ENCODE measurements around the gene ATOH1. TPM values are rescaled to one million over a fixed set of nuclear protein-coding genes. Genes with fewer than 3 reads are reported as not detected.

The ATOH1 gene
- total RNA-seq, 1 donor, result not detected

DNA sequence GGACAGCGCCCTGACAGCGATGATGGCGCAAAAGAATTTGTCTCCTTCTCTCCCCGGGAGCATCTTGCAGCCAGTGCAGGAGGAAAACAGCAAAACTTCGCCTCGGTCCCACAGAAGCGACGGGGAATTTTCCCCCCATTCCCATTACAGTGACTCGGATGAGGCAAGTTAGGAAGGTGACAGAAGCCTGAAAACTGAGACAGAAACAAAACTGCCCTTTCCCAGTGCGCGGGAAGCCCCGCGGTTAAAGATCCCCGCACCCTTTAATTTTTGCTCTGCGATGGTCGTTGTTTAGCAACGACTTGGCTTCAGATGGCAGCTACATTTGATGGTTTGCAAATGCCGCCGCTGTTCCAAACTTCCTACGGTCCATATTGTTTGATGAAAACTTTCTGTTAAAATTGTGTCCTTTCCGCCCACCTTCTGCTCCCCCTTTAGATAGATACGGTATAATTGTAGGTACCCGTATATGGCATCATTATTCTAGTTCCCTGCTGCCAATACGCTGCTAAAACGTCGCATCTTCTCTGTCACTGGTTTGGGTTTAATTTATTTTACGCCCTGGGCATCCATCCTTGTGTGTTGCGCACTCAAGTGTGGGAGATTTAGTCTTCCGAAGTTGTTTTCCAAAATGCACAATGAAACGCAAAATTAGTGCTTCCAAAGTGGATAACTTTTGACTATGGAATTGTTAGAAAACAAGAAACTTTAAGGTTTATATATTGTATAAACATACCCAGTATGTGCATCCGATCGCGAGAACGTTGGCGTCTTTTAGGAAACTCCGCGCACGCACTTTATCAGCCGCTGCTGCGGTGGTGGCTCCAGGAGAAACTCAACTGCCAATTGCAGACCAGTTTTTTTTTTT is 1.5 kb downstream of the ATOH1 start:
- Histone ChIP-seq H3K9me3 (ENCODE audit: low read depth, low read length) (no peaks in the 10 kb centered on the region), H3K4me3 (ENCODE audit: insufficient read depth, low read length) (no peak overlapping the region), H4K20me1 (ENCODE audit: insufficient read depth, low read length) (no peaks in the 10 kb centered on the region), H3K79me2 (ENCODE audit: insufficient read depth, low read length) (no peaks in the 10 kb centered on the region), H3K36me3 (ENCODE audit: insufficient read depth, low read length) (no peaks in the 10 kb centered on the region), H3K27ac (ENCODE audit: low read depth, low read length) (no peak overlapping the region), H3K27me3 (ENCODE audit: insufficient read depth, low read length) (peaks cover 67% of the 10 kb centered on the region), H2AFZ (ENCODE audit: low read length) (no peak overlapping the region), H3K4me2 (ENCODE audit: insufficient read depth, low read length) (no peak overlapping the region), H3K4me1 (ENCODE audit: insufficient read depth, low read length) (no peaks in the 10 kb centered on the region)
- TF ChIP-seq, protein P1, sequence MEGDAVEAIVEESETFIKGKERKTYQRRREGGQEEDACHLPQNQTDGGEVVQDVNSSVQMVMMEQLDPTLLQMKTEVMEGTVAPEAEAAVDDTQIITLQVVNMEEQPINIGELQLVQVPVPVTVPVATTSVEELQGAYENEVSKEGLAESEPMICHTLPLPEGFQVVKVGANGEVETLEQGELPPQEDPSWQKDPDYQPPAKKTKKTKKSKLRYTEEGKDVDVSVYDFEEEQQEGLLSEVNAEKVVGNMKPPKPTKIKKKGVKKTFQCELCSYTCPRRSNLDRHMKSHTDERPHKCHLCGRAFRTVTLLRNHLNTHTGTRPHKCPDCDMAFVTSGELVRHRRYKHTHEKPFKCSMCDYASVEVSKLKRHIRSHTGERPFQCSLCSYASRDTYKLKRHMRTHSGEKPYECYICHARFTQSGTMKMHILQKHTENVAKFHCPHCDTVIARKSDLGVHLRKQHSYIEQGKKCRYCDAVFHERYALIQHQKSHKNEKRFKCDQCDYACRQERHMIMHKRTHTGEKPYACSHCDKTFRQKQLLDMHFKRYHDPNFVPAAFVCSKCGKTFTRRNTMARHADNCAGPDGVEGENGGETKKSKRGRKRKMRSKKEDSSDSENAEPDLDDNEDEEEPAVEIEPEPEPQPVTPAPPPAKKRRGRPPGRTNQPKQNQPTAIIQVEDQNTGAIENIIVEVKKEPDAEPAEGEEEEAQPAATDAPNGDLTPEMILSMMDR (IDR thresholded peaks at IDR 0.05; ENCODE audit: extremely low read depth, low read depth, low read length), result no peak
- no peak for DNase-seq (ENCODE audit: insufficient read length, low spot score, missing footprints)

DNA sequence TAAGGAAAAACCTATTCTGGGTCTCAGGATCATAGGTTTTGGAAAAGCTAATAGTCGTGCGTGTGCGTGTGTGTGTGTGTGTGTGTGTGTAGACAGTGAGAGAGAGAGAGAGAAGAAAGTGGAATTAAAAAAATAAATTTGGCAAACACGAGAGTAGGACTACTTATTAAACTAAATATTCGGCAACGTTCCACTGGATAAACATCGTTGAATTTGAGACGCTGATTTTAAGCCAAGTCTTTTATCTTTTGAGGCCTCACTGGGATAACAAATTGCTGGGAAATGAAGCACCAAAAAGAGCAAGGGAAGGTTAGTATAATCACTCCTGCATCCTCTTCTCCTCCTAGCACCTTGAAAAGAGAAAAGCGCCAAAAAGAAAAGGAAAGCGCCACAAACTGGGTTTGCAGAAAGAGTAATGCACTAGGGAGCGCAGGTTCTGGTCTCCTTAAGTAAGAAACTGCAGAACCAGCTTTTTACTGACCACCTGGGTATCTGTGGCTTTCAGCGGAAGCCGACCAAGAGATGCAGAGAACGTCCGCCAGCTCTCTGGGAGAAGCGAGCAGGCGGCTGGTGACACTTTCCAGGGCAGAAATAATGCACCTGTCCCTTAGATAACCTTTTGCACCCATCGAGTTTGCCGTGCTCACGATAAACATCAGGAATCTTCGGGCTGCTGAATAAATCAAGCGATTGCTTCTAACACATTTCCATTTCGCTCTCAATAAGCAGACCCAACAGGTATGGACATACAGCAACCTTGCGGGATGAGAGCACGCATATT is 3.4 kb downstream of the ATOH1 start:
- Histone ChIP-seq H4K20me1 (ENCODE audit: insufficient read depth, low read length) (no peaks in the 10 kb centered on the region), H3K36me3 (ENCODE audit: insufficient read depth, low read length) (no peaks in the 10 kb centered on the region), H3K4me3 (ENCODE audit: insufficient read depth, low read length) (no peak overlapping the region), H3K4me1 (ENCODE audit: insufficient read depth, low read length) (no peaks in the 10 kb centered on the region), H3K9me3 (ENCODE audit: low read depth, low read length) (no peaks in the 10 kb centered on the region), H3K27ac (ENCODE audit: low read depth, low read length) (no peak overlapping the region), H3K4me2 (ENCODE audit: insufficient read depth, low read length) (no peak overlapping the region), H2AFZ (ENCODE audit: low read length) (no peak overlapping the region), H3K79me2 (ENCODE audit: insufficient read depth, low read length) (no peaks in the 10 kb centered on the region), H3K27me3 (ENCODE audit: insufficient read depth, low read length) (peaks cover 67% of the 10 kb centered on the region)
- no peak for DNase-seq (ENCODE audit: insufficient read length, low spot score, missing footprints)
- TF ChIP-seq, protein P1 (IDR thresholded peaks at IDR 0.05; ENCODE audit: extremely low read depth, low read depth, low read length), result no peak

DNA sequence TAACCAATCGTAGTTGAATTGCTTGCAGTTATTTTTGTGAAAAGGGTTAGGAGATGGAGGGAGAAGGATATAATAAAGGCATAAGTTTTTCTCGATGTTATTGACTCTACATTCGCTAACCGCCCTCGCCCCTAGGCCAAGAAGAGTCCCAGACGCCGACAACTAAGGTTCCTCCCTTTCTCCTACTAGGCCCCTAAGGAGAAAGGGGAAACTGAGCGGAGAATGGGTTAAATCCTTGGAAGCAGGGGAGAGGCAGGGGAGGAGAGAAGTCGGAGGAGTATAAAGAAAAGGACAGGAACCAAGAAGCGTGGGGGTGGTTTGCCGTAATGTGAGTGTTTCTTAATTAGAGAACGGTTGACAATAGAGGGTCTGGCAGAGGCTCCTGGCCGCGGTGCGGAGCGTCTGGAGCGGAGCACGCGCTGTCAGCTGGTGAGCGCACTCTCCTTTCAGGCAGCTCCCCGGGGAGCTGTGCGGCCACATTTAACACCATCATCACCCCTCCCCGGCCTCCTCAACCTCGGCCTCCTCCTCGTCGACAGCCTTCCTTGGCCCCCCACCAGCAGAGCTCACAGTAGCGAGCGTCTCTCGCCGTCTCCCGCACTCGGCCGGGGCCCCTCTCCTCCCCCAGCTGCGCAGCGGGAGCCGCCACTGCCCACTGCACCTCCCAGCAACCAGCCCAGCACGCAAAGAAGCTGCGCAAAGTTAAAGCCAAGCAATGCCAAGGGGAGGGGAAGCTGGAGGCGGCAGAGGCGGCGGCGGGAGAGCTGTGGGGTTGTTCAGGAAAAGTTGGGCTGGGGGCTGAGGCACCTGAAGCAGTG is 5.9 kb downstream of the ATOH1 start:
- Histone ChIP-seq H4K20me1 (ENCODE audit: insufficient read depth, low read length) (no peaks in the 10 kb centered on the region), H3K9me3 (ENCODE audit: low read depth, low read length) (no peaks in the 10 kb centered on the region)

More for the DNA sequence above, 5.9 kb downstream of the ATOH1 start:
- no peaks in the 10 kb centered on the region for H3K79me2 ChIP-seq (ENCODE audit: insufficient read depth, low read length)
- no peaks in the 10 kb centered on the region for H3K4me1 ChIP-seq (ENCODE audit: insufficient read depth, low read length)
- H3K27me3 ChIP-seq (ENCODE audit: insufficient read depth, low read length), result peaks cover 44% of the 10 kb centered on the region
- no peaks in the 10 kb centered on the region for H3K36me3 ChIP-seq (ENCODE audit: insufficient read depth, low read length)
- no peak overlapping the region for H3K27ac ChIP-seq (ENCODE audit: low read depth, low read length)
- no peak for DNase-seq (ENCODE audit: insufficient read length, low spot score, missing footprints)
- TF ChIP-seq, protein P1 (IDR thresholded peaks at IDR 0.05; ENCODE audit: extremely low read depth, low read depth, low read length), result no peak
- H2AFZ ChIP-seq (ENCODE audit: low read length), result no peak overlapping the region
- H3K4me2 ChIP-seq (ENCODE audit: insufficient read depth, low read length), result no peak overlapping the region
- no peak overlapping the region for H3K4me3 ChIP-seq (ENCODE audit: insufficient read depth, low read length)

Measured in osteoblast (primary cell).